Smooth muscle cell (in vitro differentiated cells): ENCODE results near the gene SORBS1. TPM values are rescaled to one million over a fixed set of nuclear protein-coding genes. Genes with fewer than 3 reads are reported as not detected.

Experiments
- DNase-seq: peaks from one replicate; lab custom pipeline; 2025; ENCODE audit not compliant: unreplicated experiment; lab: John Stamatoyannopoulos, UW
- H2AFZ ChIP-seq: fragments of 200-600 bp; sonication (generic); 2 replicates; pipeline ENCODE4 v1.6.0; 2016; ENCODE audit warnings: antibody characterized with exemption, low read depth, mild to moderate bottlenecking
- H3F3A ChIP-seq: fragments of 200-600 bp; sonication (generic); 2 replicates; pipeline ENCODE4 v1.6.0; 2017; ENCODE audit warnings: antibody characterized with exemption, low read depth
- H3K27ac ChIP-seq: fragments of 200-600 bp; sonication (generic); 2 replicates; pipeline ENCODE4 v1.5.1; 2016; ENCODE audit warnings: low read depth, mild to moderate bottlenecking
- H3K27me3 ChIP-seq: fragments of 200-600 bp; sonication (generic); 2 replicates; pipeline ENCODE4 v1.6.1; 2016; ENCODE audit warnings: low read depth, mild to moderate bottlenecking
- H3K36me3 ChIP-seq: fragments of 200-600 bp; sonication (generic); 2 replicates; pipeline ENCODE4 v1.5.1; 2016; ENCODE audit warnings: low read depth
- H3K4me1 ChIP-seq: fragments of 200-600 bp; sonication (generic); 2 replicates; pipeline ENCODE4 v1.5.1; 2016; ENCODE audit warnings: low read depth
- H3K4me2 ChIP-seq: fragments of 200-600 bp; sonication (generic); 2 replicates; pipeline ENCODE4 v1.6.0; 2016; ENCODE audit warnings: mild to moderate bottlenecking
- H3K4me3 ChIP-seq: fragments of 200-600 bp; sonication (generic); 2 replicates; pipeline ENCODE4 v1.5.1; 2016; ENCODE audit warnings: mild to moderate bottlenecking
- H3K79me2 ChIP-seq: fragments of 200-600 bp; sonication (generic); 2 replicates; pipeline ENCODE4 v1.6.0; 2016; ENCODE audit warnings: low read depth, mild to moderate bottlenecking
- H3K9ac ChIP-seq: fragments of 200-600 bp; sonication (generic); 2 replicates; pipeline ENCODE4 v1.6.0; 2016; ENCODE audit warnings: low read depth
- H3K9me3 ChIP-seq: fragments of 200-600 bp; sonication (generic); replicated peaks from 2 replicates; pipeline ENCODE4 v1.5.1; 2016; ENCODE audit warnings: low read depth
- H4K20me1 ChIP-seq: fragments of 200-600 bp; sonication (generic); 2 replicates; pipeline ENCODE4 v1.6.0; 2016; ENCODE audit warnings: low read depth
- CTCF ChIP-seq: fragments of 200-600 bp; sonication (generic); IDR thresholded peaks from 2 replicates; pipeline ENCODE4 v1.5.1; 2017; ENCODE audit warnings: borderline replicate concordance, mild to moderate bottlenecking, antibody characterized with exemption; ENCODE audit not compliant: insufficient read depth, poor library complexity, severe bottlenecking
- WGBS: methylation state at CpG from one replicate; pipeline ENCODE4 v1.1.7; 2016; ENCODE audit warnings: low lambda C conversion rate; 5-methylcytosine and 5-hydroxymethylcytosine counted together
- polyA plus RNA-seq: library from polyadenylated mRNA; unstranded; fragments of >200 nt; fragmentation: Nextera tagmentation; extraction: Ambion mirVana; gene quantifications from 2 replicates; pipeline ENCODE4 v1.2.1, GENCODE V29; 2016
- total RNA-seq: library from RNA; depleted of rRNA; stranded (reverse); fragments of >200 nt; gene quantifications from 2 replicates; pipeline ENCODE4 v1.2.3, GENCODE V29; 2014

Gene SORBS1
- total and polyA plus RNA-seq, 2 experiments from 2014 or later, result 14.6 to 21.0 TPM

GRCh38 chr10:95374597-95375209, 186.5 kb downstream of the SORBS1 start:
- no peak overlapping the region for H3K9ac ChIP-seq
- no peaks in the 10 kb centered on the region for H4K20me1 ChIP-seq
- H3K27me3 ChIP-seq, result no peaks in the 10 kb centered on the region
- H3K27ac ChIP-seq, result no peak overlapping the region
- no peak overlapping the region for H3K4me3 ChIP-seq
- no peaks in the 10 kb centered on the region for H3K36me3 ChIP-seq
- DNase-seq, result peak; percentile 1
- H3K4me2 ChIP-seq, result no peak overlapping the region
- peak; percentile 86 for TF ChIP-seq CTCF
- H3K79me2 ChIP-seq, result no peaks in the 10 kb centered on the region
- H3F3A ChIP-seq, result no peaks in the 10 kb centered on the region
- WGBS, result 3% methylated on average over 5 of the region's 5 CpGs
- H3K4me1 ChIP-seq, result no peaks in the 10 kb centered on the region
- H2AFZ ChIP-seq, result no peak overlapping the region
- no peaks in the 10 kb centered on the region for H3K9me3 ChIP-seq

GRCh38 chr10:95373660-95374059, 187.5 kb downstream of the SORBS1 start:
- no peak for DNase-seq
- Histone ChIP-seq H3F3A (no peaks in the 10 kb centered on the region), H3K9ac (no peak overlapping the region), H4K20me1 (no peaks in the 10 kb centered on the region), H3K9me3 (no peaks in the 10 kb centered on the region), H3K4me3 (no peak overlapping the region), H3K27ac (no peak overlapping the region), H3K27me3 (no peaks in the 10 kb centered on the region), H3K4me2 (no peak overlapping the region), H3K36me3 (no peaks in the 10 kb centered on the region), H3K4me1 (no peaks in the 10 kb centered on the region), H2AFZ (no peak overlapping the region), H3K79me2 (no peaks in the 10 kb centered on the region)
- no peak for TF ChIP-seq CTCF

GRCh38 chr10:95364342-95364741, 196.8 kb downstream of the SORBS1 start:
- Histone ChIP-seq H2AFZ (no peak overlapping the region), H3K27ac (no peak overlapping the region), H3K9me3 (no peaks in the 10 kb centered on the region), H3K9ac (no peak overlapping the region), H3K4me1 (peaks cover 4% of the 10 kb centered on the region), H3K4me3 (no peak overlapping the region), H3K4me2 (no peak overlapping the region), H3F3A (no peaks in the 10 kb centered on the region), H3K36me3 (no peaks in the 10 kb centered on the region), H3K79me2 (no peaks in the 10 kb centered on the region), H4K20me1 (no peaks in the 10 kb centered on the region), H3K27me3 (no peaks in the 10 kb centered on the region)
- WGBS, result 95% methylated on average over 6 of the region's 6 CpGs
- no peak for DNase-seq
- TF ChIP-seq CTCF, result no peak

GRCh38 chr10:95363303-95363912, 197.8 kb downstream of the SORBS1 start:
- TF ChIP-seq CTCF, result peak; percentile 91
- Histone ChIP-seq H3K27ac (no peak overlapping the region), H3K79me2 (no peaks in the 10 kb centered on the region), H3K36me3 (no peaks in the 10 kb centered on the region), H3K27me3 (no peaks in the 10 kb centered on the region), H4K20me1 (no peaks in the 10 kb centered on the region), H3K4me1 (peaks cover 4% of the 10 kb centered on the region), H3K9me3 (no peaks in the 10 kb centered on the region), H3K4me3 (no peak overlapping the region), H3K4me2 (no peak overlapping the region), H3F3A (no peaks in the 10 kb centered on the region), H3K9ac (no peak overlapping the region), H2AFZ (no peak overlapping the region)
- DNase-seq, result no peak
- 13% methylated on average over 2 of the region's 2 CpGs for WGBS
